ENCODE results near the gene MAOB.
"Not testable (repeated sequence)": the region's sequence is repeated elsewhere in the genome, so short reads cannot be mapped to it uniquely, and the experiment has no call there.

Gene MAOB

GRCh38 chrX:43750248-43750676, 132.0 kb downstream of the MAOB start:
- peak; percentile 14 for DNase-seq

- no peak for DNase-seq
These were observed 134.8 kb downstream of the MAOB start for GRCh38 chrX:43747476-43747875.

GRCh38 chrX:43745938-43746721, 136.1 kb downstream of the MAOB start:
- peak; percentile 19 for DNase-seq

GRCh38 chrX:43744284-43744683, 138.0 kb downstream of the MAOB start:
- DNase-seq: no peak

GRCh38 chrX:43743100-43743822, 139.0 kb downstream of the MAOB start:
- DNase-seq: no peak

- no peak for DNase-seq
These were observed 140.2 kb downstream of the MAOB start for GRCh38 chrX:43741843-43742573.

GRCh38 chrX:43735957-43736356, 146.3 kb downstream of the MAOB start:
- DNase-seq: no peak

GRCh38 chrX:43735534-43735933, 146.7 kb downstream of the MAOB start:
- no peak for DNase-seq

- no peak for DNase-seq
These were observed 147.8 kb downstream of the MAOB start for GRCh38 chrX:43734444-43734843.

- DNase-seq: no peak
These were observed 148.6 kb downstream of the MAOB start for GRCh38 chrX:43733699-43734098.

- no peak for DNase-seq
These were observed 151.2 kb downstream of the MAOB start for GRCh38 chrX:43731086-43731485.

- no peak for DNase-seq
These were observed 153.3 kb downstream of the MAOB start for GRCh38 chrX:43728966-43729365.

- DNase-seq: no peak
These were observed 154.2 kb downstream of the MAOB start for GRCh38 chrX:43728002-43728401.

- not testable (repeated sequence) for DNase-seq
These were observed 155.0 kb downstream of the MAOB start for GRCh38 chrX:43727254-43727653.

- DNase-seq: not testable (repeated sequence)
These were observed 157.0 kb downstream of the MAOB start for GRCh38 chrX:43725227-43725626.

- DNase-seq: no peak
These were observed 161.3 kb downstream of the MAOB start for GRCh38 chrX:43720961-43721360.

- DNase-seq: no peak
These were observed 162.2 kb downstream of the MAOB start for GRCh38 chrX:43720082-43720481.

GRCh38 chrX:43718956-43719355, 163.3 kb downstream of the MAOB start:
- no peak for DNase-seq

- DNase-seq: no peak
These were observed 163.7 kb downstream of the MAOB start for GRCh38 chrX:43718546-43718945.

GRCh38 chrX:43718081-43718480, 164.2 kb downstream of the MAOB start:
- no peak for DNase-seq

GRCh38 chrX:43717161-43717560, 165.1 kb downstream of the MAOB start:
- DNase-seq: no peak

- DNase-seq: no peak
These were observed 165.6 kb downstream of the MAOB start for GRCh38 chrX:43716696-43717095.
